ENCODE results near the gene INAVA. TPM values are rescaled to one million over a fixed set of nuclear protein-coding genes. Genes with fewer than 3 reads are reported as not detected.

The INAVA gene
- polyA plus RNA-seq, 3 donors, result not detected

DNA sequence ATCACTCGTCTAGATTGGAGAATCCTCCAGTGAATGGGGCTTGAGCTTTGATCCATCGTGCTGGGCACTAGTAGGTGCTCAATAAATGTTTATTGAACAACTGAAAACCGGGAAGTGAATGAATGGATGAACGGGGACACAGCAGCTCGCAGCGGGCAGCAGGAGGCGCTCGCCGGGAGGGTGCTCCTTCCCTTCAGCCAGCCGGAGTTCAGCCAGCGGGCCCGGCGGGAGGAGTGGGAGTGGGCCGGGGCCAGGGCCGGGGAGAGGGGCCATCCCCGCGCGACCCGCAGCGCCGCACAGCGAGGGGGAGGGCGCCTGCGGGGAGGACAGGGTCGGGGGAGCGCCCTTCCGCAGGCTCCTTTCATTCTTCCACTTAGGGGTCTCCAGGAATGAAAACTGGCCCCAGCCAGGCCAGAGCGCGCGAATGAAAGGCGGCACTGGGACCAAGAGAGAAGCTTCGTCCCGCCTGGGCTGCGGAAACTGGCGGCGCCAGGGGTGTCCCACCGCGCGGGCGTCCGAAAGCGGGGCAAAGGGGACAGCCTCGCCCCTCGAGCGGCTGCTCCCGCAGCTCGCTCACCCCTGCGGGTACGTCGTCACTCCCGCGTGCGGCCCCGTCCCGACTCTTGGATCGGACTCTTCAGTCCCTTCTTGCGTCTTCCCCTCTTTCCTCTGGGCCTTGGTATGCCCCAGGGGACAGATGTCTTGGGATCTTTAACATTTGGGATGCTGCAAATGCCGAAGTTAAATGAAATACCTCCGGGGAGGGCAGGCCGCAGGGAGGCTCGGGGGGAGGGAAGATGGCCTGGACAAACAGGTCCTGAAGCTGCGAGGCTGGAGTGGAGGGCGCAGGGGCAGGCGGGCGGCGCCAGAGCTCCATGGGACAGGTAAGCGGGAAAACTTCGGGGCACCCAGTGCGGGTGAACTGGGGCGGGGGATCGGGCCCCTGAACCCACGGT is 3.6 kb upstream of the INAVA start:
- Mint-ChIP-seq H3K9me3 (peaks cover 0 to 10% (median 0%) of the 10 kb centered on the region in 7 donors), H3K27me3 (ENCODE audit: low read depth in 3 of 3) (peaks cover 19 to 38% (median 23%) of the 10 kb centered on the region in 3 donors), H3K36me3 (no peaks in the 10 kb centered on the region), H3K4me3 (peak overlapping the region; percentile 80 to 89), H3K27ac (peak overlapping the region in 1 of 7 donors; percentile 18), H3K4me1 (peaks cover 51% of the 10 kb centered on the region)
- Histone ChIP-seq H3K27me3 (ENCODE audit: control insufficient read depth in 2 of 2, insufficient read depth in 2 of 2, low read length in 2 of 2) (peaks cover 2 to 17% of the 10 kb centered on the region in 2 donors), H3K27ac (ENCODE audit: low read depth in 1 of 2, low read length in 2 of 2) (no peak overlapping the region), H4K20me1 (ENCODE audit: insufficient read depth, low read length) (no peaks in the 10 kb centered on the region), H3K9me3 (replicated peaks in 1 of 2; ENCODE audit: control insufficient read depth in 1 of 2, insufficient read depth in 1 of 2, low read length in 2 of 2) (no peaks in the 10 kb centered on the region), H3K4me1 (ENCODE audit: control insufficient read depth in 1 of 2, insufficient read depth in 2 of 2, low read length in 2 of 2) (peaks cover 36 to 40% of the 10 kb centered on the region in 2 donors), H2AFZ (ENCODE audit: insufficient read depth, low read depth, low read length, poor library complexity, severe bottlenecking) (peak overlapping the region; percentile 83), H3K36me3 (replicated peaks in 1 of 2; ENCODE audit: control insufficient read depth in 1 of 2, insufficient read depth in 2 of 2, low read length in 2 of 2) (no peaks in the 10 kb centered on the region), H3K9ac (ENCODE audit: insufficient read depth, low read length, poor library complexity, severe bottlenecking) (peak overlapping the region; percentile 67), H3K4me3 (replicated peaks in 1 of 3; ENCODE audit: low read depth in 2 of 3, low read length in 3 of 3) (peak overlapping the region; percentile 30 to 78 (median 31)), H3K79me2 (ENCODE audit: insufficient read depth, low read length) (no peaks in the 10 kb centered on the region), H3K4me2 (replicated peaks; ENCODE audit: extremely low read depth, low read length, poor library complexity, severe bottlenecking) (peak overlapping the region; percentile 95)
- peak; percentile 20 to 40 (median 25) for DNase-seq
- TF ChIP-seq CTCF (IDR thresholded peaks at IDR 0.05), result peak; percentile 66
- intact Hi-C loops (cut with micrococcal nuclease), result no loop called here
- 1% methylated on average over 53 of the region's 72 CpGs for WGBS (ENCODE audit: insufficient coverage)

DNA sequence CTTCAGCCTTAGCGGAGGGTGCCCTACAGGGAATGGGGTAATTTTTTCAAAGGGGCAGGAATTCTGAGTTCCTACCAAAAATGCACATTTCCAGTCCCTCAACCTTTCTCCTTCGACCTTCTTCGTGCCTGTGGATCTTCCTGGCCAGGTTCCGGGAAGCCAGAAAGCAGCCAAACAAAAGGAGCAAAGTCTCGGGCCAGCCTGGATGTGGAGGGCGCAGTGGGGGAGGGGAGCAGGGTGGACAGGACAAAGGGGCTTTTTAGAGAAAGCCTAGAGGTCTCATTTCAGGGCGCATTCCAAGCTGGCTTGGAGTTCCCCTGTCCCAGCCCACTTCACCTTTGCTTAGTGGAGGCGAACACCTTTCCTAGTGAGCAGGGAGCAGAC is 2.9 kb upstream of the INAVA start:
- Mint-ChIP-seq H3K4me3 (peak overlapping the region; percentile 80 to 89), H3K36me3 (no peaks in the 10 kb centered on the region), H3K27me3 (ENCODE audit: low read depth in 3 of 3) (peaks cover 19 to 38% (median 23%) of the 10 kb centered on the region in 3 donors), H3K27ac (no peak overlapping the region), H3K4me1 (peaks cover 56% of the 10 kb centered on the region), H3K9me3 (peaks cover 0 to 10% (median 0%) of the 10 kb centered on the region in 7 donors)
- Histone ChIP-seq H3K79me2 (ENCODE audit: insufficient read depth, low read length) (no peaks in the 10 kb centered on the region), H3K4me3 (replicated peaks in 1 of 3; ENCODE audit: low read depth in 2 of 3, low read length in 3 of 3) (peak overlapping the region in 2 of 3 experiments; percentile 30 to 78), H3K36me3 (replicated peaks in 1 of 2; ENCODE audit: control insufficient read depth in 1 of 2, insufficient read depth in 2 of 2, low read length in 2 of 2) (no peaks in the 10 kb centered on the region), H3K4me2 (replicated peaks; ENCODE audit: extremely low read depth, low read length, poor library complexity, severe bottlenecking) (peak overlapping the region; percentile 95), H3K4me1 (ENCODE audit: control insufficient read depth in 1 of 2, insufficient read depth in 2 of 2, low read length in 2 of 2) (peaks cover 39 to 45% of the 10 kb centered on the region in 2 donors), H4K20me1 (ENCODE audit: insufficient read depth, low read length) (no peaks in the 10 kb centered on the region), H3K27ac (ENCODE audit: low read depth in 1 of 2, low read length in 2 of 2) (no peak overlapping the region), H3K9me3 (replicated peaks in 1 of 2; ENCODE audit: control insufficient read depth in 1 of 2, insufficient read depth in 1 of 2, low read length in 2 of 2) (no peaks in the 10 kb centered on the region), H3K9ac (ENCODE audit: insufficient read depth, low read length, poor library complexity, severe bottlenecking) (peak overlapping the region; percentile 67), H3K27me3 (ENCODE audit: control insufficient read depth in 2 of 2, insufficient read depth in 2 of 2, low read length in 2 of 2) (peaks cover 2 to 17% of the 10 kb centered on the region in 2 donors), H2AFZ (ENCODE audit: insufficient read depth, low read depth, low read length, poor library complexity, severe bottlenecking) (peak overlapping the region; percentile 83)
- no peak for TF ChIP-seq CTCF (IDR thresholded peaks at IDR 0.05)
- WGBS (ENCODE audit: insufficient coverage), result 5% methylated on average over 4 of the region's 8 CpGs
- no peak for DNase-seq
- intact Hi-C loops (cut with micrococcal nuclease), result no loop called here
